ENCODE measurements around the gene ACOT13.
A peak's percentile ranks its signal among the peaks of the same experiment; 100 is the strongest.
"Not testable (repeated sequence)": the region's sequence is repeated elsewhere in the genome, so short reads cannot be mapped to it uniquely, and the experiment has no call there.

Gene ACOT13

GRCh38 chr6:24666641-24667377 is at the start of gene ACOT13, which contains the start of gene TDP2:
Gene ACOT13, plus strand, starts transcription at chr6:24667077. Its CDS starts 187 bp downstream, at chr6:24667264.
Gene TDP2, minus strand, starts transcription at chr6:24666899. Its CDS starts 37 bp downstream, at chr6:24666862.
- peak; percentile 96 for DNase-seq

- no peak for DNase-seq
Measured at GRCh38 chr6:24619661-24620060, 47.2 kb upstream of the ACOT13 start.

- DNase-seq = no peak
Measured at GRCh38 chr6:24620637-24621036, 46.2 kb upstream of the ACOT13 start.

- no peak for DNase-seq
Measured at GRCh38 chr6:24621626-24622289, 45.1 kb upstream of the ACOT13 start.

- no peak for DNase-seq
Measured at GRCh38 chr6:24630856-24631505, 35.9 kb upstream of the ACOT13 start.

- DNase-seq = no peak
Measured at GRCh38 chr6:24631671-24632070, 35.2 kb upstream of the ACOT13 start.

GRCh38 chr6:24632573-24632972 is 34.3 kb upstream of the ACOT13 start:
- no peak for DNase-seq

- DNase-seq = no peak
Measured at GRCh38 chr6:24636681-24637080, 30.2 kb upstream of the ACOT13 start.

- no peak for DNase-seq
Measured at GRCh38 chr6:24640166-24640565, 26.7 kb upstream of the ACOT13 start.

- DNase-seq = not testable (repeated sequence)
Measured at GRCh38 chr6:24640631-24641030, 26.2 kb upstream of the ACOT13 start.

GRCh38 chr6:24642061-24642460 is 24.8 kb upstream of the ACOT13 start:
- no peak for DNase-seq

GRCh38 chr6:24643920-24644319 is 23.0 kb upstream of the ACOT13 start:
- DNase-seq = no peak

- no peak for DNase-seq
Measured at GRCh38 chr6:24644377-24644776, 22.5 kb upstream of the ACOT13 start.

GRCh38 chr6:24646771-24647170 is 20.1 kb upstream of the ACOT13 start:
- no peak for DNase-seq

GRCh38 chr6:24648276-24648675 is 18.6 kb upstream of the ACOT13 start:
- no peak for DNase-seq

- no peak for DNase-seq
Measured at GRCh38 chr6:24649691-24650090, 17.2 kb upstream of the ACOT13 start.

GRCh38 chr6:24650365-24650764 is 16.5 kb upstream of the ACOT13 start:
- DNase-seq = no peak

GRCh38 chr6:24655215-24655614 is 11.7 kb upstream of the ACOT13 start:
- DNase-seq = no peak

GRCh38 chr6:24658573-24659560 is 8.0 kb upstream of the ACOT13 start:
- no peak for DNase-seq

GRCh38 chr6:24659561-24659960 is 7.3 kb upstream of the ACOT13 start:
- no peak for DNase-seq

- no peak for DNase-seq
Measured at GRCh38 chr6:24660105-24660504, 6.8 kb upstream of the ACOT13 start.

GRCh38 chr6:24661759-24662158 is 5.1 kb upstream of the ACOT13 start:
- not testable (repeated sequence) for DNase-seq

- DNase-seq = no peak
Measured at GRCh38 chr6:24662236-24662635, 4.6 kb upstream of the ACOT13 start.

Measured in NCI-H1048 (cell line).